Measurements from ENCODE around the gene TMEM167A. TPM values are rescaled to one million over a fixed set of nuclear protein-coding genes. Genes with fewer than 3 reads are reported as not detected.

The TMEM167A gene
- 39.9 TPM for total RNA-seq
- long read RNA-seq, full-length matches to known transcripts = 88 of 97 reads
- long read RNA-seq, partial matches to known transcripts = 2 of 97 reads
- long read RNA-seq, other reads (novel, unspliced or antisense) = 7 of 97 reads

GRCh38 chr5:83076742-83077661, at the start of gene TMEM167A, which contains the start of gene XRCC4:
TMEM167A (minus strand) TSS chr5:83077394; CDS start chr5:83077323, 71 bp downstream.
XRCC4 (plus strand) TSS chr5:83077547; CDS start chr5:83104920, 27,373 bp downstream.
- peak; percentile 100 for ATAC-seq (ENCODE audit: poor library complexity)
- DNase-seq = peak; percentile 98
- intact Hi-C loops (cut with DNase I) = no loop called here

GRCh38 chr5:83126501-83126900, 49.3 kb upstream of the TMEM167A start:
- no peak for DNase-seq
- peak; percentile 51 for ATAC-seq (ENCODE audit: poor library complexity)
- intact Hi-C loops (cut with DNase I) = no loop called here

GRCh38 chr5:83125560-83125959, 48.4 kb upstream of the TMEM167A start:
- intact Hi-C loops (cut with DNase I) = no loop called here
- DNase-seq (no peak), ATAC-seq (ENCODE audit: poor library complexity) (no peak)

- DNase-seq (no peak), ATAC-seq (ENCODE audit: poor library complexity) (no peak)
- intact Hi-C loops (cut with DNase I) = no loop called here
Observed at GRCh38 chr5:83124593-83124992, 47.4 kb upstream of the TMEM167A start.

GRCh38 chr5:83118976-83119375, 41.8 kb upstream of the TMEM167A start:
- intact Hi-C loops (cut with DNase I) = no loop called here
- no peak for DNase-seq
- no peak for ATAC-seq (ENCODE audit: poor library complexity)

GRCh38 chr5:83118471-83118870, 41.3 kb upstream of the TMEM167A start:
- intact Hi-C loops (cut with DNase I) = no loop called here
- DNase-seq = no peak
- no peak for ATAC-seq (ENCODE audit: poor library complexity)

GRCh38 chr5:83115816-83116215, 38.6 kb upstream of the TMEM167A start:
- ATAC-seq (ENCODE audit: poor library complexity) (no peak), DNase-seq (no peak)
- intact Hi-C loops (cut with DNase I) = no loop called here

GRCh38 chr5:83109380-83109779, 32.2 kb upstream of the TMEM167A start:
- ATAC-seq (ENCODE audit: poor library complexity) (no peak), DNase-seq (no peak)
- intact Hi-C loops (cut with DNase I) = no loop called here

GRCh38 chr5:83107692-83108420, 30.7 kb upstream of the TMEM167A start:
- DNase-seq (no peak), ATAC-seq (ENCODE audit: poor library complexity) (no peak)
- intact Hi-C loops (cut with DNase I) = no loop called here

- ATAC-seq (ENCODE audit: poor library complexity) (no peak), DNase-seq (no peak)
- intact Hi-C loops (cut with DNase I) = no loop called here
Observed at GRCh38 chr5:83104021-83104420, 26.8 kb upstream of the TMEM167A start.

- intact Hi-C loops (cut with DNase I) = no loop called here
- no peak for ATAC-seq (ENCODE audit: poor library complexity)
Observed at GRCh38 chr5:83102364-83102980, 25.3 kb upstream of the TMEM167A start.

GRCh38 chr5:83101514-83101913, 24.3 kb upstream of the TMEM167A start:
- peak; percentile 53 for ATAC-seq (ENCODE audit: poor library complexity)
- no peak for DNase-seq
- intact Hi-C loops (cut with DNase I) = no loop called here

More at GRCh38 chr5:83102364-83102980, 25.3 kb upstream of the TMEM167A start:
- DNase-seq = no peak

- intact Hi-C loops (cut with DNase I) = no loop called here
- no peak for DNase-seq
- ATAC-seq (ENCODE audit: poor library complexity) = peak; percentile 42
Observed at GRCh38 chr5:83099445-83099844, 22.3 kb upstream of the TMEM167A start.

- intact Hi-C loops (cut with DNase I) = no loop called here
- DNase-seq = no peak
- peak; percentile 10 for ATAC-seq (ENCODE audit: poor library complexity)
Observed at GRCh38 chr5:83099001-83099400, 21.8 kb upstream of the TMEM167A start.

GRCh38 chr5:83097689-83098231, 20.6 kb upstream of the TMEM167A start:
- intact Hi-C loops (cut with DNase I) = no loop called here
- peak; percentile 83 for ATAC-seq (ENCODE audit: poor library complexity)
- no peak for DNase-seq

- intact Hi-C loops (cut with DNase I) = no loop called here
- ATAC-seq (ENCODE audit: poor library complexity) (no peak), DNase-seq (no peak)
Observed at GRCh38 chr5:83096660-83097339, 19.6 kb upstream of the TMEM167A start.

- no peak for ATAC-seq (ENCODE audit: poor library complexity)
- intact Hi-C loops (cut with DNase I) = no loop called here
- no peak for DNase-seq
Observed at GRCh38 chr5:83095957-83096539, 18.9 kb upstream of the TMEM167A start.

All from Right ventricle myocardium superior (tissue), 1 donor.